Peyer's patch (tissue), 4 donors: ENCODE measurements around the gene HRH3.

ENCODE experiments used
- POLR2A ChIP-seq, 2 donors: fragments of 450-650 bp; IDR thresholded peaks; one replicate each; pipeline ENCODE4 v1.5.1; 2017; ENCODE audit warnings: antibody characterized with exemption in 2 of 2, mild to moderate bottlenecking in 2 of 2, moderate library complexity in 2 of 2
- TF ChIP-seq, protein P1 (sequence below), 6 experiments: fragments of 450-650 bp in 4 of 6; fragments of 200-600 bp in 2 of 6; sonication (generic) in 1 of 6; IDR thresholded peaks; one replicate each; pipeline ENCODE4 v1.5.1; 2017 to 2019; ENCODE audit warnings: antibody characterized with exemption in 6 of 6, mild to moderate bottlenecking in 3 of 6, moderate library complexity in 1 of 6

DNA sequence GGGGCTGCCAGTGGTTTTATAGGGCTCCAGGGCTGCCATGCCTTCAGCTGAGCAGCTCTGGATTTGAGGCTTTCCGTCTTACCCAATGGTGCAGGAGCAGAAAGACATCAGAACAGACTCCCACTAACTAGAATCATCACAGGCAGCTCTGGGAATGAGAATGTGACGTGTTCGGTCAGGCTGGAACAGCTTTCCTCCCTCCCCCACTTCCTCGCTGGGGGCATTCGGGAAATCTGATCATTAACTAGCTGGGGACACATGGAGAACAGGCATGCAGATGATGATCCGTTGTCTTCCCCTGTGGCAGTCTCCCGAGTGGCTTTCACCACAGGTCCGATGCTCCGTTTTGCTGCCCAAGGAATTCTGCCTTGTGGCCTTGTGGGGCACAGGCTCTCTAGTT, 42.8 kb downstream of the HRH3 start:
- TF ChIP-seq, protein P1, sequence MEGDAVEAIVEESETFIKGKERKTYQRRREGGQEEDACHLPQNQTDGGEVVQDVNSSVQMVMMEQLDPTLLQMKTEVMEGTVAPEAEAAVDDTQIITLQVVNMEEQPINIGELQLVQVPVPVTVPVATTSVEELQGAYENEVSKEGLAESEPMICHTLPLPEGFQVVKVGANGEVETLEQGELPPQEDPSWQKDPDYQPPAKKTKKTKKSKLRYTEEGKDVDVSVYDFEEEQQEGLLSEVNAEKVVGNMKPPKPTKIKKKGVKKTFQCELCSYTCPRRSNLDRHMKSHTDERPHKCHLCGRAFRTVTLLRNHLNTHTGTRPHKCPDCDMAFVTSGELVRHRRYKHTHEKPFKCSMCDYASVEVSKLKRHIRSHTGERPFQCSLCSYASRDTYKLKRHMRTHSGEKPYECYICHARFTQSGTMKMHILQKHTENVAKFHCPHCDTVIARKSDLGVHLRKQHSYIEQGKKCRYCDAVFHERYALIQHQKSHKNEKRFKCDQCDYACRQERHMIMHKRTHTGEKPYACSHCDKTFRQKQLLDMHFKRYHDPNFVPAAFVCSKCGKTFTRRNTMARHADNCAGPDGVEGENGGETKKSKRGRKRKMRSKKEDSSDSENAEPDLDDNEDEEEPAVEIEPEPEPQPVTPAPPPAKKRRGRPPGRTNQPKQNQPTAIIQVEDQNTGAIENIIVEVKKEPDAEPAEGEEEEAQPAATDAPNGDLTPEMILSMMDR (IDR thresholded peaks at IDR 0.05): no peak
- no peak for TF ChIP-seq POLR2A (IDR thresholded peaks at IDR 0.05)
